Mesodermal cell (in vitro differentiated cells): ENCODE measurements around the gene DKK3.

Experiments used
- H3K27ac ChIP-seq: 2 replicates; pipeline ENCODE4 v1.7.0; 2013; ENCODE audit warnings: mild to moderate bottlenecking, low read depth, low read length, moderate library complexity; ENCODE audit not compliant: severe bottlenecking
- H3K36me3 ChIP-seq: 2 replicates; pipeline ENCODE4 v1.7.1; 2013; ENCODE audit warnings: mild to moderate bottlenecking, low read length, moderate library complexity; ENCODE audit not compliant: control insufficient read depth, insufficient read depth
- H3K4me1 ChIP-seq: one replicate; pipeline ENCODE4 v1.7.1; 2013; ENCODE audit warnings: mild to moderate bottlenecking, low read length; ENCODE audit not compliant: insufficient read depth, control insufficient read depth, poor library complexity, severe bottlenecking
- H3K4me3 ChIP-seq: 2 replicates; pipeline ENCODE4 v1.7.0; 2013; ENCODE audit warnings: low read length, control low read depth, mild to moderate bottlenecking; ENCODE audit not compliant: insufficient read depth, poor library complexity, severe bottlenecking; ENCODE audit errors: extremely low read depth
- H3K9me3 ChIP-seq: 2 replicates; pipeline ENCODE4 v1.7.1; 2013; ENCODE audit warnings: mild to moderate bottlenecking, low read length, moderate library complexity; ENCODE audit not compliant: control insufficient read depth
- WGBS, 2 experiments: methylation state at CpG; one replicate each; pipeline ENCODE4 v1.1.5; 2013; ENCODE audit warnings: missing lambda C conversion rate in 2 of 2; ENCODE audit not compliant: insufficient coverage in 2 of 2; 5-methylcytosine and 5-hydroxymethylcytosine counted together

The DKK3 gene

DNA sequence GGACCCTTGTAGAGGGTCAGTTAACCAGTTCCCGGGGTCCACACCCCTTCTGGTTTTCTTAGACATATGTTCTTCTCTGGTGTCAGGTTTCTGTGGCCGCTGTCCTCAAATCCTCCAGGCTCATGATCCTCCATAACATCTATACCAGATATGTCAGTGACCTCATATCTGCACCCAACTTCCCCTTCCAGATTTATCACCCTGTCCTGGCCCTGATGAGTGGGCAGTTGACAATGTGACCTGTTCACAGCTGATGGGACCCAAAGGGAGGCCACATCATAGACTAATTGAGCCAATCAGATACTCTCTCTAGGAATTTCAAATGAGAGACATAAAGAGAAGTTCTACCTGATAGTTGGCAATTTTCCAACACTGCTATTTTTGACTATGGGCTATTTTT, 5.1 kb downstream of the DKK3 start:
- H3K9me3 ChIP-seq = no peaks in the 10 kb centered on the region
- no peak overlapping the region for H3K4me3 ChIP-seq
- no peak overlapping the region for H3K27ac ChIP-seq
- H3K4me1 ChIP-seq = peaks cover 38% of the 10 kb centered on the region
- WGBS, 2 experiments = 89 to 95% methylated on average over 1 to 2 of the region's 2 CpGs
- H3K36me3 ChIP-seq = peaks cover 57% of the 10 kb centered on the region

DNA sequence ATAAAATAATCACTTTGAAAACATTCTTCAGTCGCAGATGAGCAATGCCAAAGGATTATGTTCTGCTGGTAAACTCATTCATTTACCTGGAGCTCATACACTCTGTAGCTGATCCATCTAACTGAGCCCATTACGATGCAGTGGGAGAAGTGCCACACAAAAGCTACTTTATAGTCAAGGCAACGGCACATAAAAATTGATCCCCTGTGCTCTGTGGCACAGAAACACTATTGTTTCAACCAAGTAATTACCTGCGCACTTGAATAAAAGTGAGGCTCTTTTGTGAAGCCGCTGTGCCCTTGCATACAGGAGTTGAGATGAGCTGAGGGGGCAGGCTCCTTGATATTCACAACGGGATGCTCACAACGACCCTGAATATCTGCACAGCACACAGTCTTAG, 7.2 kb downstream of the DKK3 start:
- Histone ChIP-seq H3K27ac (no peak overlapping the region), H3K4me3 (no peak overlapping the region), H3K36me3 (peaks cover 77% of the 10 kb centered on the region), H3K9me3 (no peaks in the 10 kb centered on the region), H3K4me1 (peaks cover 26% of the 10 kb centered on the region)
- 92 to 95% methylated on average over 7 of the region's 7 CpGs for WGBS, 2 experiments

DNA sequence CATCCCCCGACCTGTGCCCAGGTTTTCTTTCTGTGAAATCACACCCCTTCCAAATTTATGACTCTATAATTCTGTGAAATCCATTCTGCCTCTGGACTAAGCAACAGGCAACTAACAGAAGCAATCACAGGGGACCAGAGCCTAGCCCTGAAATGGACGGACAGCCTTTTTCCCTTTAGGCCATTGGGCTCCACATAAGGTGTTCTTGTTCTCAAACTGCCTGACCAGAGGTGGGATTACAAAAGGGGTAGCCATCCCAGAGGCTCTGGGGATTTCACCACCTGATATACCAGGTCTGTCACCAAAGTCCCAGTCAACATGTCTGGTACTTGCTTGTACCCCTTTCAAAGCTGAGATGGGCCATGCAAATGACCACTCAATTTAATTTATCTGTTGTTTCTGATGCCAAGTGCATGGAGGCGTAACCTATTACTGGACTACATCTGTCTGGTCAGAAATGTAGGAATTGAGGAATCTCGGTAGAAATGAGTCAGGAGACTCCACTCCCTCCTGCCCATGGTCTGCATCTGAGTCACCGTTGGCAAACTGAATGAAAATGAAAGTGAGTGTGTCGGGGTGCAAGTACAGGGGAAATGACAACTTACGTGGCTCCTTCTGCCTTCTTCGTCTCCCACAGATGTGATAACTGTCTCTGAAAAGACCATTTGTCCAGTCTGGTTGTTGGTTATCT, 10.2 kb downstream of the DKK3 start:
- no peak overlapping the region for H3K4me3 ChIP-seq
- peaks cover 71% of the 10 kb centered on the region for H3K36me3 ChIP-seq
- 85 to 96% methylated on average over 7 to 8 of the region's 8 CpGs for WGBS, 2 experiments
- H3K4me1 ChIP-seq = peaks cover 18% of the 10 kb centered on the region
- no peaks in the 10 kb centered on the region for H3K9me3 ChIP-seq
- H3K27ac ChIP-seq = peak overlapping the region; percentile 17

DNA sequence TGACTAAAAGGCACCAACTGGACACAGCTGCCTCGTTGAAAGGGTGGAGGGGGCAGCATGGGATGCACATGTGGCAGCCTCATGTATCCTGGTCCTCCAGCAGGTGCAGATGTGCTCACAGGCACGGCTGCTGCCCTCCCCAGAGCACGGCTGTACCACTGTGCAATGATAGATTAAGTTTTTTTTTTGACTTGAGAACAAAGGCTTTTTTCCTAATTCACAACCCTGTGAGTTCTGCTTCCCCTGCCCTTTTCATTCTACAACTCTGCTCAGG, 11.4 kb downstream of the DKK3 start:
- Histone ChIP-seq H3K36me3 (peaks cover 58% of the 10 kb centered on the region), H3K27ac (no peak overlapping the region), H3K9me3 (no peaks in the 10 kb centered on the region), H3K4me3 (no peak overlapping the region), H3K4me1 (peaks cover 27% of the 10 kb centered on the region)
- WGBS, 2 experiments = 67 to 100% methylated on average over 1 to 2 of the region's 3 CpGs

DNA sequence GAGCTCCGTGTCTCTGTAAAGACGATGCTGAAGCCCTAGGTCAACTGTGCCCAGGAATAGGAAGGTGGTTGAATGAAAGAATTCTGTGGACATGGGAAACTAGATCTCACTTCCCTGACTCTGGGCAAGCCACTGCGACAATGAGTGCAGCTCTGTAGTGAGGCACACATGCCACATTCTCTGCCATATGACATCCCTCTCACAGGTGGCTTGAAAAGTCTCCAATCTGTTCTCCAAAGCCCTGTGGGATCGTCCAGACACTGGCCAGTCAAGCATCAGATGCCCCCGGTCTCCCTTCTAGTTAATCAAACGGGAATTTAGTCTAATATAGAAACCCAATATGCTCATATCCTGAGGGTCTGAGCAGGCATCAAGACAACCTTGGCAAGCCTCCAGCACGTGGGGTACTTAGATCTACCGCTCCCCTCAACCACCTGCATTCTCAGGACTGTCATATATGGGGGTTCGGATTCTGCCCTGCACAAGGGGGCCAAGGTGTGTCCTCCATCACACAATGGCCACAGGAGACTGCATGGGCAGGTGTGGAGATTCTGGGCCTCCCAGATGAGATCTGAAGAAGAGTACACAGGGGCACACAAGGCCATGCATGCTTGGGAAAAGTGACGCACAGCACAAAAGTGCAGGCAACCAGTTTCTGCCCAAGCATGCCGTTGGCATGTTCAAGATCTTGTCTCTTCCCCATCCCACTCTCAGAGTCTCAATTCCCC, 11.9 kb downstream of the DKK3 start:
- Histone ChIP-seq H3K4me3 (no peak overlapping the region), H3K9me3 (no peaks in the 10 kb centered on the region), H3K27ac (no peak overlapping the region)

DNA sequence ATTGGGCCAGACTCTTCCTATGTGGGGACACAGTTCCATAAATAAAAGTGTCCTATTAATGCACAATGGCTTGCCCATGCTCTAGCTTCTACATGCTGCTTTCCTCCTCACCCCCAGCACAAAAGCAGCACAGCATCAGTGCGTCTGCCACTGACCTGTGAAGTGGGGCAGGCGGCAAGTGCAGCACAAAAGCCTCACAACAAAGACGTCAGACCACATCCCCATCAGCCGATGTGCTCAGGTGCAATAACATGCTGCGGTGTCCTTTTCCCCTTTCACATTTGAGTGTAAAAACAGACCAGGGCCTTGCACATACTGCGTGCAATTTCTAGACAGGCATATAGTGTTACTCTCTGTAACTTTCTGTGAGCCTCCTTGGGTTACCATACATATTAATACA, 12.8 kb downstream of the DKK3 start:
- Histone ChIP-seq H3K27ac (no peak overlapping the region), H3K4me3 (no peak overlapping the region), H3K36me3 (peaks cover 52% of the 10 kb centered on the region), H3K4me1 (peaks cover 34% of the 10 kb centered on the region), H3K9me3 (no peaks in the 10 kb centered on the region)
- WGBS, 2 experiments = 90 to 100% methylated on average over 5 of the region's 6 CpGs

More for the DNA sequence above, 11.9 kb downstream of the DKK3 start:
- WGBS, 2 experiments = 93 to 97% methylated on average over 7 to 9 of the region's 11 CpGs
- Histone ChIP-seq H3K36me3 (peaks cover 53% of the 10 kb centered on the region), H3K4me1 (peaks cover 32% of the 10 kb centered on the region)

DNA sequence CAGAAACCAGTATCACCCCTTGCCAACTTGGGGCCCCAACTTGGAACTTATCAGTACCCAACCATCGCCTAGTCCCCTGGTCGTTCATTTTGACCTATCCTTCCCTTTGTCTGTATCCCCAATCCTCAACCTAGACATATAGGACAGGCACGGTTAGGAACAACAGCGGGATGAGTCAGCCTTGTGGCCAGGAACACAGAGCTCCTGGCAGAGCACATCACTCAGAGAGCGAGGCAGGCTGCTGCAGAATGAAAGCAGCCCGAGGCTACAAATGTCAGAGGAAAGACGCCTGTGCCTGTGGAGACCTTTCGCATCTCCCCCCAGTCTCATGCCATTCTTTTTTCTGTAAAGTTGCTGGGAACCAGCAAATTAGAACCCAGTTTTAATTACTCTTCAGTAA, 14.6 kb downstream of the DKK3 start:
- Histone ChIP-seq H3K36me3 (peaks cover 66% of the 10 kb centered on the region), H3K4me1 (peaks cover 39% of the 10 kb centered on the region), H3K4me3 (no peak overlapping the region), H3K9me3 (no peaks in the 10 kb centered on the region), H3K27ac (peak overlapping the region; percentile 74)
- 40 to 45% methylated on average over 7 to 8 of the region's 8 CpGs for WGBS, 2 experiments

DNA sequence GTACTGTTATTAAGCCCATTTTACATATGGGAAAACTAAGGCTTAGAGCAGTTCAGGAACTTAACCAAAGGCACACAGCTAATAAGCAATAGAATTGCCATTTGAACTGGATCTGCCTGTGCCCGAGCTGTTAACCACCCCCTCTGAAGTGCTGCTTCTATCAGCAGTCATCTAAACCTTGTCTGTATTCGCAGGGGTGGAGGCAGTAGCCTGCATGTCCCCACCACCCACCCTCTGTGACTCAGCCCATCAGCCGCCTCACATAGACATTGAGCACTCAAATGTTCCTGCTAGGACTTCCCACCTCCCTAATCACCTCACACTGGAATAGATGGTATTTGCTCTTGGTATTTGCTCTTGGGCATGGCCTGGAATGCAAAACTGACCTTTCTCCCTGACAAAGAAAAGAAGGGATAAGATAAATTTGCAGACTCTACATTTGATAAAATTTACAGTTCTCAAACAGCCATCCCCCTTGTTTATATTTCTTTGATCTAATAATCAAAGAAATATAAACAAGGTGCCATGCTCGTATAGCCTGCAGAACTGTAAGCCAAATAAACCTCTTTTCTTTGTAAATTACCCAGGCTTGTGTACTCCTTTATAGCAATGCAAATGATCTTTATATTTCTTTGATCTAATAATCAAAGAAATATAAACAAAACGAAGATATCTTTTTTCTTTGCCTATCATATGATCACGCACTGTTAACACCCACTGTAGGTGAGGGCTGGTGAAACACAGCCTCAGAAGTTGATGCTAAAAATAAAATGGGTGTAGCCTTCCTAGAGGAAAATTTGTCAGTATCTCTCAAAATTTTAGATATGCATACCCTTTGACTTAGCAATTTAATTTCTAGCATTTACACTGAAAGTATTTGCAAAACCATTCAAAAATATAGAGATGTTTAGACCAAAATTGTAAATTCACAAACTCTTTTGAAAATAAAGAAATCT, 15.9 kb downstream of the DKK3 start:
- peak overlapping the region; percentile 50 for H3K27ac ChIP-seq

DNA sequence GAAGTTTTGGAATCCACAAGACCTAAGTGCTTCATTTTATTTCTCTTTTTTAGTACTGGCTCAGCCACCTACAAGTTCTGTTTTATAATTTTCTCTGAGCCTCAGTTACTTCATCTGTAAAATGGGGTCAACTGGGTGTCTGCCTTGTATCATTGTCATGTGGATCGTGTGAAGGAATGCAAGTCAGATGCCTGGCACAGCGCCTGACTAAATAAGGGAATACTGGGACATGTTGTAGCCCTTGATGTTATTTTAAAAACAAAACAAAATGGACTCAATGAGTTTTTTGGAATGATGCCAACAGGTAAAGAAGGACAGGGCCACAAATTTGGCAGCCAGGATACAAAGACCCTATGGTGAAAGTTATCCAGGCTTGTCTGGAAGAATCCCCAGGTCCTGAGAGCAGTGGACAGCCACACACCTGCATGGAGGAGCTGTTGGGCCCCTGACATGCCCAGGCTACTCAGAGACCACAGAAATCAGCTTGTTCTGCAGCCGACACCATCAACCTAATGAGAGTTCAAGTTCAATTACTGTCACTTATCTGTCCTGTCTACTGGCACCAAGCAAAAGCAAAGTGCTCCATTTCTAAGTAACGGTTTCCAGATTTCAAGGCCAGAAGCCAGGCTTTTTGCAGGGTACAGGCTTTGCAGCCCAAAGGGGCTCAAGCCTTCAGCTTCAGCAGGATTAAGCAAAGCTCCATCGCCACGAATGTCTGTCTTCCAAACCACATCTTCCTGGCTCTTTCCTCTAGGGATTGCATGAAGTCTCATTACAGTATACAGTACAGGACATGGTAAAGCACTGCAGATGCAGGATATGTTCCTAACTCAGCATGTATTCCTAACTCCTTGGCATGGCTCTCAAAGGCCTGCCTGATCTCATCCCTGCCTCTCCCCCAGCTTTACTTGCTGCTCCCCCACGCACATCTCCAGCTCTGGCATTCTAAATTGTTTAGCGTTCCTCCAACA, 18.4 kb downstream of the DKK3 start:
- 93 to 94% methylated on average over 7 of the region's 8 CpGs for WGBS, 2 experiments
- no peak overlapping the region for H3K4me3 ChIP-seq
- peaks cover 65% of the 10 kb centered on the region for H3K36me3 ChIP-seq
- peaks cover 62% of the 10 kb centered on the region for H3K4me1 ChIP-seq
- H3K9me3 ChIP-seq = no peaks in the 10 kb centered on the region
- H3K27ac ChIP-seq = no peak overlapping the region

More for the DNA sequence above, 15.9 kb downstream of the DKK3 start:
- WGBS, 2 experiments = 33 to 45% methylated on average over 2 of the region's 6 CpGs
- Histone ChIP-seq H3K36me3 (peaks cover 71% of the 10 kb centered on the region), H3K4me3 (no peak overlapping the region), H3K4me1 (peaks cover 45% of the 10 kb centered on the region), H3K9me3 (no peaks in the 10 kb centered on the region)
